ENCODE data around the gene SNCAIP.

SNCAIP gene

DNA sequence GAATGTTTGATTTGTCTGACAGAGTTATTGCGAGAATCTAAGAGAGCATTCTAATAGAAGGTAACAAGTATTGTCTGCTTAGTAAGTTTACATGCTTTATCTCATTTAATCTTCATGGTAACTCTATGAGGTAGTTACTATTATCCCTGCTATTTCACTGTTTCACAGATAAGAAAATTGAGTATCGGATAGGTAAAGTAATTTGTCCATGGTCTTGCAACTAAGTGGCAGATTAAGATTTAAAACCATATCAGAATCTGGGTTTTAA is 118.2 kb downstream of the SNCAIP start:
- DNase-seq: no peak

DNA sequence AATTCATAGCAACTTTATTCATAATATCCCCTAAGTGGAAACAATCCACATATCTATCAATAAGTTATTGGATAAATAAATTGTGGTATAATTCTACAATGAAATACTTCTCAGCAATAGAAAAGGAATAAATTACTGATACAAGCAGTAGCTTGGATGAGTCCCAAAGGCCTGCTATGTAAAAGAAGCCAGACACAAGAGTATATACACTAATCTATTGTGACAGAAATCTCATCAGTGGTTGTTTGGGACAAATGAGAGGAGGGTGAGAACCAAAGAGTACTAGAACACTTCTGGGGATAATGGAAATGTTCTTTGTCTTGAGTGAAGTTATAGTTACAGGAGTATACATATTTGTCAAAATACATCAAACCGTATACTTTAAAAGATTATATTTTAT is 119.3 kb downstream of the SNCAIP start:
- DNase-seq: no peak

- no peak for DNase-seq
Measured at GRCh38 chr5:122434205-122434970, 122.4 kb downstream of the SNCAIP start.

- no peak for DNase-seq
Measured at GRCh38 chr5:122435234-122435633, 123.2 kb downstream of the SNCAIP start.

DNA sequence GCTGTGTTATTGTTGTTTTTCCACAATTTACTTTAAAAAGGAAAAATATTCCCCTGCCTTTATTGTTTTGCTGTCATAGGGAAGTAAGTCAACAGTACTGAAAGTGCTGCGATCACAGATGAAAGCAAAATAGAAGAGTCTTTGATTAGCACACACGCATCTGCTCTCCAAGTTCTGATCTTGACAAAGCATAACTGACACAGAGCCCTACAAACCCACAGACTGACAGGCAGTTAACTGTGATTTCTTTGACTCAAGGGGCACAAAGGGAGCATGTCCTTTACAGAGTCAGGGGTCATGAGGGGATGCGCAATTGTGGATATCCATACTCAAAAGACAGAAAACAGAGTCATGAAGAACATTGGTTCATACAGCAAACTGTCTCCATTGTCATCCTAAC is 123.7 kb downstream of the SNCAIP start:
- no peak for DNase-seq

GRCh38 chr5:122436615-122437014 is 124.6 kb downstream of the SNCAIP start:
- no peak for DNase-seq

DNA sequence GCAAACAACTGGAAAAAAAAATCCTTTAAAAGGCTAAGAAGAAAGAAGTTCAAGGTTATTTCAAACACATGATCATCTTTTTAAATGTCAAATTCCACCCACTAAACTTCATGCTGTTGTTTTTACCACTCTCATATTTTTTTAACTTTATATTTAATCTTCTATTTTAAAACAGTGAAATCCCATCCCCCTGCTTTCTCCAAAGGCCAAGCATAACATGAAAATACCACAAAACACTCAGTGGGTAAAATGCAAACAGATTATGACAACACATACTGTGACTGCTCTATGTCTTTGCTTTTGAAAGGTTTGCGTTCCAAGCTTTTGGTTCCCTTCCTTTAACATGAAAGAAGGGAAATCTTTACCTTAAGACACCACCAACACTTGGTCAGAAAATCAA is 127.6 kb downstream of the SNCAIP start:
- no peak for DNase-seq

- DNase-seq: no peak
Measured at GRCh38 chr5:122442938-122443337, 130.9 kb downstream of the SNCAIP start.

DNA sequence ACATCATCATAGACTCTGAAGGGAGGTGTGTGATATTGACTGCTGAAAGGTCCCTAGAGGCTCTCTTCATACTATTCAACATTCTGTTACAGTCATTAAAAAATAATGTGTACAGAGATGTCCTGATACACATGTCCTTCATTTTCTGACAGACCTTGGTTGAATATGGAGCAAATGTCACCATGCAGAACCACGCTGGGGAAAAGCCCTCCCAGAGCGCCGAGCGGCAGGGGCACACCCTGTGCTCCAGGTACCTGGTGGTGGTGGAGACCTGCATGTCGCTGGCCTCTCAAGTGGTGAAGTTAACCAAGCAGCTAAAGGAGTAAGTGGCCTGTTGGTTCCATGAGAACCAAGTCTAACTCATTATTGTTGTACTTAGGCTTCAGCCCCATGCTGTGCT is 132.4 kb downstream of the SNCAIP start:
- DNase-seq: no peak

DNA sequence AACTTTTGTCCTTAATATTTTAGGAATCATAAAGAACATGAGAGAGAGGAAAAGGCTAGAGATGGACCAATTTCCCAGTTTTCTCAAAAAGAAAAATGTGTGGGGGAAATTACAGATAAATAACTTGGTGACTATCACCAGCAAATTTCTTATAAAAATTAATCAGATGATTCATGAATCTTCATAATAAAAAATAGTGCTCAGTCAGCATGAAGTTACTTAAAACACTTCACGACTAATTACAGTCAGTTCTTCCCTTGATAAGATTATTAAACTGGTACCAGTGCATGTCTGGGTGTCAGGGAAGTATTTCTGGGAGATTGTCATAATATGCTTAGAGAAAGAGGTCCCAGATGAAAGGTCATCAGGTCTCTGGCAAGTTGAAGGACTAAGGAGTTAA is 133.0 kb downstream of the SNCAIP start:
- DNase-seq: no peak

GRCh38 chr5:122447072-122447471 is 135.0 kb downstream of the SNCAIP start:
- no peak for DNase-seq

DNA sequence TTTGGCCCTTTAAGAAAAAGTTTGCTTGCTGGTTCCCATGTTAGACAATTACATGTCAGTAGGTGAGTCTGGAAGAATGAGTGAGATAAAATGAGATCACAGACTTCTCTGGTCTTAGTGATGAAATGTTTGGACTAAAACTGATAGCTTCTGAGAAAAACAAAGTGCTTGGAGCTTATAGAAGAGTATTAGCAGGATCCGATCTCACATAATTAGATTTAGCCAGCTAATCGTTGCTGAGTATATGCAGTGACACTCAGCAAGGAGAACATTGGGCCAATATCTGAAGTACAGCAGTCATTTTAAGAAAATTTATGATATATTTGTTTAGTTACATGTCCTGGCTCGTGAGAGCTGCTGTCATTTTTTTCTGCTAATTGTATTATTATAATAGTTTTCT is 135.8 kb downstream of the SNCAIP start:
- DNase-seq: no peak

- no peak for DNase-seq
Measured at GRCh38 chr5:122454541-122454940, 142.5 kb downstream of the SNCAIP start.

DNA sequence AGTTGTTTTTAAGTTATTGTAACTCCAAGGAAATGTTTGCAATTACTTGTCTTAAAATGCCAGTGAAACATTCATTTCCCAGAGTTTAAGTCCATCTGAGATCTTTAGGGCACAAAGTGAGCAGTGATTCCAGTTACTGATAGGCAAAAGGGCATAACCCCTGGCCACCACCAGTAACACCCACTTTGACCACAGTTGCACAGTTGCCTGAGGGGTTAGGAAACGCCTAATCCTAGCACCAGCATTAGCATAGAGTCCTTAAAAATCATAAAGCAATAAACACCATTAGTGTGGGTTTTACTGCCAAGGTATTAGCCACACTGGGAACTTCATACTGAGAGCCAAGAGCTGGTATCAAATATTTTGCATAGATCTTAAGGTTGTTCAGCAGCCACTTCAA is 143.9 kb downstream of the SNCAIP start:
- no peak for DNase-seq

GRCh38 chr5:122457178-122457826 is 145.3 kb downstream of the SNCAIP start:
- no peak for DNase-seq

- no peak for DNase-seq
Measured at GRCh38 chr5:122458278-122458872, 146.3 kb downstream of the SNCAIP start.

GRCh38 chr5:122462486-122462885 is 150.4 kb downstream of the SNCAIP start:
- DNase-seq: no peak

GRCh38 chr5:122463221-122463620 is 151.2 kb downstream of the SNCAIP start:
- DNase-seq: no peak

- no peak for DNase-seq
Measured at GRCh38 chr5:122464191-122464590, 152.2 kb downstream of the SNCAIP start.

- DNase-seq: no peak
Measured at GRCh38 chr5:122465031-122465577, 153.1 kb downstream of the SNCAIP start.

DNA sequence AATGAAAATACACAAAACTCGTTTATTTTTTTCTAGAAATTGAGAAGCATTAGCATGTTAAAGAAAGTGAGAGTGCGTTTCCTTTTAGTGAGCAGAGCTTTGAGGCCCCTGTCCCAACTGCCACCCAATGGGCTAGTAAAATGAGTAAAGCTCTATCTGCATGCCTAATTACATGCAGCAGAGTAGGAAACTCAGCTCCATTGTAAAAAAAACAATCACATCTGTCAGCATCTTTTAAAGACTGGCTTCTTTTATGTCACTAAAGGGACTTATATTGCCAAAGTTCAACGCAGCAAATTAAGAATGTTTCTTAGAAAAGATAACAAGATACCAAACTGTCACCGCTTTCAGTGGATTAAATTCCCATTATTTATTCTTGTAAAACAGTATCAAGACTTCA is 154.0 kb downstream of the SNCAIP start:
- no peak for DNase-seq

GRCh38 chr5:122468351-122469116 is 156.5 kb downstream of the SNCAIP start:
- DNase-seq: no peak

- no peak for DNase-seq
Measured at GRCh38 chr5:122469384-122469919, 157.4 kb downstream of the SNCAIP start.

Data from cerebellar nuclear complex (tissue), 1 donor.